Measurements from ENCODE around the gene DTX1.

The DTX1 gene

DNA sequence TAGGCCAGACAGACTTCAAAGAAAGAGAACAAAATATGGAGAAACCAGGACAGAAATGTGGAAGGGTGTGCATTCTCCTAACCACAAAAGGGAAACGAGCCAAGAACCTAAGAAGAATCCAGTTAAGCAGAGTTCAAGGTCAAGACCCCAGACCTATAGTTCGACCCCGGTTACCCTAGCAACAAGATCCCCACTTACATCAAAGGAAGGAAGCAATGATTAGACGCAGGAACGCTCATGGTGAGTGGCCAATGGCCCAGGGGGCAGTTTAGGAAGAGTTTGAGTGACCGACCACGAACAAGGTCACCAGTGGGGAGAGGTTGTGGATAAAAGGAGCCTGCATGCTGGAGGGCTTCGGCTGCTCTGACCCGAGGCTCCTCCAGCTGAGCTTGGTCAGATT, 42.0 kb upstream of the DTX1 start:
- Histone ChIP-seq H3K9me3 (ENCODE audit: control insufficient read depth, insufficient read depth, low read length) (peaks cover 7% of the 10 kb centered on the region; the same call in 1 of the 2 replicates), H3F3A (ENCODE audit: control insufficient read depth, insufficient read depth) (no peaks in the 10 kb centered on the region), H3K9me2 (replicated peaks; ENCODE audit: control insufficient read depth, low read length) (no peaks in the 10 kb centered on the region), H3K79me2 (ENCODE audit: control insufficient read depth, low read length) (no peaks in the 10 kb centered on the region), H4K20me1 (ENCODE audit: control insufficient read depth, insufficient read depth, low read depth, low read length) (no peaks in the 10 kb centered on the region), H3K27me3 (ENCODE audit: control insufficient read depth, low read length) (no peaks in the 10 kb centered on the region), H3K4me2 (ENCODE audit: low read length) (no peak overlapping the region), H3K36me3 (ENCODE audit: control insufficient read depth, low read length) (no peaks in the 10 kb centered on the region), H3K4me3 (ENCODE audit: low read length) (no peak overlapping the region), H3K4me1 (ENCODE audit: control insufficient read depth, low read length) (no peaks in the 10 kb centered on the region), H3K27ac (ENCODE audit: low read depth, low read length) (no peak overlapping the region)
- TF ChIP-seq, protein P1, sequence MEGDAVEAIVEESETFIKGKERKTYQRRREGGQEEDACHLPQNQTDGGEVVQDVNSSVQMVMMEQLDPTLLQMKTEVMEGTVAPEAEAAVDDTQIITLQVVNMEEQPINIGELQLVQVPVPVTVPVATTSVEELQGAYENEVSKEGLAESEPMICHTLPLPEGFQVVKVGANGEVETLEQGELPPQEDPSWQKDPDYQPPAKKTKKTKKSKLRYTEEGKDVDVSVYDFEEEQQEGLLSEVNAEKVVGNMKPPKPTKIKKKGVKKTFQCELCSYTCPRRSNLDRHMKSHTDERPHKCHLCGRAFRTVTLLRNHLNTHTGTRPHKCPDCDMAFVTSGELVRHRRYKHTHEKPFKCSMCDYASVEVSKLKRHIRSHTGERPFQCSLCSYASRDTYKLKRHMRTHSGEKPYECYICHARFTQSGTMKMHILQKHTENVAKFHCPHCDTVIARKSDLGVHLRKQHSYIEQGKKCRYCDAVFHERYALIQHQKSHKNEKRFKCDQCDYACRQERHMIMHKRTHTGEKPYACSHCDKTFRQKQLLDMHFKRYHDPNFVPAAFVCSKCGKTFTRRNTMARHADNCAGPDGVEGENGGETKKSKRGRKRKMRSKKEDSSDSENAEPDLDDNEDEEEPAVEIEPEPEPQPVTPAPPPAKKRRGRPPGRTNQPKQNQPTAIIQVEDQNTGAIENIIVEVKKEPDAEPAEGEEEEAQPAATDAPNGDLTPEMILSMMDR (IDR thresholded peaks at IDR 0.05; ENCODE audit: low read depth, low read length, poor library complexity, severe bottlenecking) = no peak
- no peak for TF ChIP-seq EZH2phosphoT487 (IDR thresholded peaks at IDR 0.05; ENCODE audit: borderline replicate concordance, low read length)

DNA sequence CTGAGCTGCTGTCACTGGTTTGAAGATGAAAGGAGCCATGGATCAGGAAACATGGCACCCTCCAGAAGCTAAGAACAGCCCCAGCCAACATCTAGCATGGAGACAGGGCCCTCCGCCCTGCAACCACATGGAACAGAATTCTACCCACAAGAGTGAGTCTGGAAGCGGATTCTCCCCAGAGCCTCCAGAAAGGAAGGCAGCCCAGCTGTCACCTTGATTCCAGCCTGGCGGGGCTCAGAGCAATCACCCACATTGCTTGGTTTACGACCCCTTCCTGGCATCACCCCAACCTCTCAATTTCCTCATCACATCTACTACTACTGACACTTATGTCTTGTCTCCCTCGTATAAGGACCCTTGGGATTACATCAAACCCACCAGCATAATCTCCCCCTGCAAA, 39.7 kb upstream of the DTX1 start:
- H3K79me2 ChIP-seq (ENCODE audit: control insufficient read depth, low read length) = no peaks in the 10 kb centered on the region
- H4K20me1 ChIP-seq (ENCODE audit: control insufficient read depth, insufficient read depth, low read depth, low read length) = no peaks in the 10 kb centered on the region
- TF ChIP-seq, protein P1 (IDR thresholded peaks at IDR 0.05; ENCODE audit: low read depth, low read length, poor library complexity, severe bottlenecking) = no peak
- TF ChIP-seq EZH2phosphoT487 (IDR thresholded peaks at IDR 0.05; ENCODE audit: borderline replicate concordance, low read length) = no peak
- no peaks in the 10 kb centered on the region for H3K9me2 ChIP-seq (replicated peaks; ENCODE audit: control insufficient read depth, low read length)
- H3K9me3 ChIP-seq (ENCODE audit: control insufficient read depth, insufficient read depth, low read length) = no peaks in the 10 kb centered on the region
- H3K27me3 ChIP-seq (ENCODE audit: control insufficient read depth, low read length) = no peaks in the 10 kb centered on the region
- H3F3A ChIP-seq (ENCODE audit: control insufficient read depth, insufficient read depth) = no peaks in the 10 kb centered on the region
- H3K4me1 ChIP-seq (ENCODE audit: control insufficient read depth, low read length) = no peaks in the 10 kb centered on the region
- H3K27ac ChIP-seq (ENCODE audit: low read depth, low read length) = no peak overlapping the region
- H3K36me3 ChIP-seq (ENCODE audit: control insufficient read depth, low read length) = no peaks in the 10 kb centered on the region
- no peak overlapping the region for H3K4me2 ChIP-seq (ENCODE audit: low read length)
- no peak overlapping the region for H3K4me3 ChIP-seq (ENCODE audit: low read length)

DNA sequence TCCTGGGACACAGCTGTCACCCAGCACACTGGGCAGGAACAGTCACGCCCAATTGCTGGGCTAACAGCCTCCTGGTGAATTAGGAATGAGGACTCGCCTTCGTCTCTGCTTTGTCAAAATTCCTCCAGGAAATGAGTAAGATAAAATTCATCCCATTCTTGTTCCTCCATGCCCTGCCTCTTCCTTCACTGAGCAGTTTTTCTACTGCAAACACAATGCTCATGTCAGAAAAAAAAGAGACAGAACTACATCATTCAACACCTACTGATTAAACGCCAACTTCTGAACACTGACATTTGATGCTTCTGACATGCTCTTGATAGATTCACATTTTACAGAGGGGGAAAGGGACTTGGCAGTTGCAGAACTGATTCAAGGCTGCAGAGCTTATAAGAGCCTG, 37.5 kb upstream of the DTX1 start:
- H3K79me2 ChIP-seq (ENCODE audit: control insufficient read depth, low read length) = no peaks in the 10 kb centered on the region
- H3K27me3 ChIP-seq (ENCODE audit: control insufficient read depth, low read length) = no peaks in the 10 kb centered on the region
- no peak overlapping the region for H3K4me3 ChIP-seq (ENCODE audit: low read length)
- no peak for TF ChIP-seq EZH2phosphoT487 (IDR thresholded peaks at IDR 0.05; ENCODE audit: borderline replicate concordance, low read length)
- TF ChIP-seq, protein P1 (IDR thresholded peaks at IDR 0.05; ENCODE audit: low read depth, low read length, poor library complexity, severe bottlenecking) = no peak
- no peaks in the 10 kb centered on the region for H3K4me1 ChIP-seq (ENCODE audit: control insufficient read depth, low read length)
- no peaks in the 10 kb centered on the region for H4K20me1 ChIP-seq (ENCODE audit: control insufficient read depth, insufficient read depth, low read depth, low read length)
- H3K9me2 ChIP-seq (replicated peaks; ENCODE audit: control insufficient read depth, low read length) = no peaks in the 10 kb centered on the region
- H3K27ac ChIP-seq (ENCODE audit: low read depth, low read length) = no peak overlapping the region
- no peaks in the 10 kb centered on the region for H3F3A ChIP-seq (ENCODE audit: control insufficient read depth, insufficient read depth)
- no peaks in the 10 kb centered on the region for H3K36me3 ChIP-seq (ENCODE audit: control insufficient read depth, low read length)
- no peak overlapping the region for H3K4me2 ChIP-seq (ENCODE audit: low read length)
- H3K9me3 ChIP-seq (ENCODE audit: control insufficient read depth, insufficient read depth, low read length) = no peaks in the 10 kb centered on the region

DNA sequence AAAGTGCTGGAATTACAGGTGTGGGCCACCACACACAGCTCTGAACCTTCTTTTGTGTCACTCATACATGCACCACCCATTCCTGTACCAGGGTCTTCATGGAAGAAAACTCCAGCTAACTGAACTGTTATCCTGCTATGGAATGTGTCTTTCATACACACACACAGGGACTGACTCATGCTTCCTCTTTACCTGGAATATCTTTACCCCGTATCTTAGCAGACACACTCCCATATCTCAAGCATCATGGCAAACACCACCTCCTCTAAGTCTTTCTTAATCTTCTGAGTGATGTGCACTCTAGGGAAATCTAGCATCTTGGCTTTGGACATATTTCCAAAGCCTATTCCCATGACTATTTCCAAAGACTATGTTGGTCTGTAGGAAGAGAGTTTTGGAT, 35.0 kb upstream of the DTX1 start:
- Histone ChIP-seq H3K9me3 (ENCODE audit: control insufficient read depth, insufficient read depth, low read length) (no peaks in the 10 kb centered on the region), H3K27ac (ENCODE audit: low read depth, low read length) (no peak overlapping the region), H3K36me3 (ENCODE audit: control insufficient read depth, low read length) (no peaks in the 10 kb centered on the region), H3K27me3 (ENCODE audit: control insufficient read depth, low read length) (no peaks in the 10 kb centered on the region), H3K9me2 (replicated peaks; ENCODE audit: control insufficient read depth, low read length) (no peaks in the 10 kb centered on the region), H3K4me1 (ENCODE audit: control insufficient read depth, low read length) (peaks cover 8% of the 10 kb centered on the region), H4K20me1 (ENCODE audit: control insufficient read depth, insufficient read depth, low read depth, low read length) (no peaks in the 10 kb centered on the region), H3F3A (ENCODE audit: control insufficient read depth, insufficient read depth) (no peaks in the 10 kb centered on the region), H3K4me3 (ENCODE audit: low read length) (no peak overlapping the region), H3K79me2 (ENCODE audit: control insufficient read depth, low read length) (no peaks in the 10 kb centered on the region), H3K4me2 (ENCODE audit: low read length) (no peak overlapping the region)
- no peak for TF ChIP-seq EZH2phosphoT487 (IDR thresholded peaks at IDR 0.05; ENCODE audit: borderline replicate concordance, low read length)
- TF ChIP-seq, protein P1 (IDR thresholded peaks at IDR 0.05; ENCODE audit: low read depth, low read length, poor library complexity, severe bottlenecking) = no peak
